K562 (cell line): ENCODE data around the gene MGRN1. TPM values are rescaled to one million over a fixed set of nuclear protein-coding genes. Genes with fewer than 3 reads are reported as not detected.

Experiments
- ATAC-seq: fragments of 200-7000 bp; cut with Tn5 transposase; 3 replicates; pipeline ENCODE4 v1.9.1; 2020; ENCODE audit warnings: moderate library complexity
- BruUV-seq: library from RNA; stranded (reverse); fragments of 400-500 nt; replicated peaks from 2 replicates; lab custom pipeline; 2021; lab: Mats Ljungman, UMichigan
- CTCF ChIA-PET: fragments of 300-600 bp; formaldehyde crosslinking; extraction: SDS; loops from one replicate; lab custom pipeline; 2021; ENCODE audit warnings: low intra/inter-chr PET ratio; lab: Yijun Ruan, JAX
- POLR2A ChIA-PET: fragments of 300-600, 350-650 bp; sonication (Branson Sonifier 250); formaldehyde crosslinking; extraction: SDS; loops from one replicate; lab custom pipeline; 2021; ENCODE audit warnings: antibody characterized with exemption, inconsistent platforms; lab: Yijun Ruan, JAX
- DNase-seq, 4 experiments: peaks; one replicate each; pipeline versions ENCODE4 v3.0.0 to v3.0.0-alpha.2; 2011 to 2018; ENCODE audit warnings: low spot score in 3 of 4, mixed read lengths in 3 of 4; ENCODE audit errors: extremely low read depth in 1 of 4
- FAIRE-seq: peaks from 2 replicates; lab custom pipeline; 2011; peaks lifted over from hg19 to GRCh38; lab: Jason Lieb, UNC
- H2AFZ ChIP-seq: 2 replicates; pipeline ENCODE4 v1.6.0; 2011; ENCODE audit warnings: low read depth, low read length, control low read depth, inconsistent platforms
- H3K27ac ChIP-seq: fragments of 200-600 bp; 3 replicates; pipeline ENCODE4 v1.8.0; 2011; ENCODE audit warnings: low read depth, mild to moderate bottlenecking, control low read depth, inconsistent platforms, low read length, moderate library complexity, mixed read lengths; ENCODE audit errors: extremely low read depth
- H3K27me3 ChIP-seq, 2 experiments: fragments of 300-600 bp in 1 of 2; 2 replicates in 1 of 2; 3 replicates in 1 of 2; pipeline versions ENCODE4 v1.6.0 to v1.8.0; 2011; ENCODE audit warnings: inconsistent platforms in 2 of 2, low read length in 2 of 2, mild to moderate bottlenecking in 1 of 2, mixed read lengths in 1 of 2, moderate library complexity in 1 of 2; ENCODE audit not compliant: control insufficient read depth in 2 of 2, insufficient read depth in 2 of 2
- H3K36me3 ChIP-seq: fragments of 300-600 bp; 3 replicates; pipeline ENCODE4 v1.8.0; 2011; ENCODE audit warnings: mild to moderate bottlenecking, low read length, inconsistent platforms; ENCODE audit not compliant: control insufficient read depth, insufficient read depth
- H3K4me1 ChIP-seq, 2 experiments: fragments of 200-600 bp in 1 of 2; replicated peaks in 1 of 2; 2 replicates in 1 of 2; 3 replicates in 1 of 2; pipeline versions ENCODE4 v1.5.1 to v1.8.0; 2011; ENCODE audit warnings: inconsistent platforms in 2 of 2, low read length in 2 of 2, mild to moderate bottlenecking in 1 of 2, mixed read lengths in 1 of 2, moderate library complexity in 1 of 2; ENCODE audit not compliant: control insufficient read depth in 2 of 2, insufficient read depth in 2 of 2
- H3K4me2 ChIP-seq: 2 replicates; pipeline ENCODE4 v1.6.1; 2011; ENCODE audit warnings: low read length, control low read depth, inconsistent platforms, mixed read lengths; ENCODE audit not compliant: insufficient read depth
- H3K4me3 ChIP-seq: fragments of 200-600 bp; sonication (generic), shearing (Covaris generic); 2 replicates; pipeline ENCODE4 v1.5.1; 2016; ENCODE audit warnings: control low read depth, inconsistent platforms
- H3K79me2 ChIP-seq: fragments of 200-600 bp; 3 replicates; pipeline ENCODE4 v1.8.0; 2011; ENCODE audit warnings: low read length, inconsistent platforms; ENCODE audit not compliant: control insufficient read depth, insufficient read depth
- H3K9ac ChIP-seq, 2 experiments: 2 replicates each; pipeline versions ENCODE4 v1.6.0 to v1.6.1; 2011; ENCODE audit warnings: low read depth in 2 of 2, low read length in 2 of 2, control low read depth in 1 of 2, inconsistent platforms in 1 of 2, mild to moderate bottlenecking in 1 of 2, mixed read lengths in 1 of 2; ENCODE audit not compliant: insufficient read depth in 1 of 2
- H3K9me1 ChIP-seq: one replicate; pipeline ENCODE4 v1.6.0; 2011; ENCODE audit warnings: inconsistent platforms, mild to moderate bottlenecking, low read length, moderate library complexity; ENCODE audit not compliant: control insufficient read depth, insufficient read depth
- H3K9me3 ChIP-seq: replicated peaks from 2 replicates; pipeline ENCODE4 v1.5.1; 2011; ENCODE audit warnings: low read depth, low read length, inconsistent platforms; ENCODE audit not compliant: control insufficient read depth, insufficient read depth
- H4K20me1 ChIP-seq: replicated peaks from 2 replicates; pipeline ENCODE4 v1.6.1; 2011; ENCODE audit warnings: low read length, inconsistent platforms, mixed read lengths; ENCODE audit not compliant: control insufficient read depth, insufficient read depth
- ARHGAP35 ChIP-seq: fragments of 450-650 bp; IDR thresholded peaks from 2 replicates; pipeline ENCODE4 v1.6.1; 2018; ENCODE audit not compliant: partially characterized antibody
- BRCA1 ChIP-seq, 2 experiments: fragments of 450-650 bp in 1 of 2; sonication (generic) in 1 of 2; formaldehyde crosslinking in 1 of 2; IDR thresholded peaks; 2 replicates each; pipeline versions ENCODE4 v1.5.0 to v1.6.1; 2017 to 2020; ENCODE audit warnings: mild to moderate bottlenecking in 1 of 2, missing genetic modification reagents in 1 of 2
- EHMT2 ChIP-seq: fragments of 450-650 bp; IDR thresholded peaks from 2 replicates; pipeline ENCODE4 v1.6.1; 2018; ENCODE audit warnings: antibody characterized with exemption
- HDAC1 ChIP-seq, 2 experiments: fragments of 450-650 bp; IDR thresholded peaks; 2 replicates each; pipeline ENCODE4 v1.6.1; 2016 to 2017; ENCODE audit warnings: inconsistent platforms in 1 of 2, mild to moderate bottlenecking in 1 of 2, moderate library complexity in 1 of 2
- HDAC3 ChIP-seq: fragments of 450-650 bp; IDR thresholded peaks from 2 replicates; pipeline ENCODE4 v1.6.1; 2018; ENCODE audit warnings: borderline replicate concordance, mild to moderate bottlenecking, moderate library complexity; ENCODE audit not compliant: partially characterized antibody
- HLTF ChIP-seq: fragments of 450-650 bp; IDR thresholded peaks from 2 replicates; pipeline ENCODE4 v1.6.1; 2016
- HNRNPUL1 ChIP-seq: fragments of 200-400 bp; formaldehyde crosslinking; IDR thresholded peaks from 2 replicates; pipeline ENCODE4 v1.6.1; 2017; ENCODE audit warnings: low read length
- LARP7 ChIP-seq: fragments of 450-650 bp; IDR thresholded peaks from 2 replicates; pipeline ENCODE4 v1.6.1; 2016
- MAFG ChIP-seq: fragments of 450-650 bp; conservative IDR thresholded peaks from 2 replicates; pipeline ENCODE4 v1.6.1; 2016; ENCODE audit warnings: missing genetic modification characterization, missing compliant biosample characterization
- MAFK ChIP-seq: IDR thresholded peaks from 2 replicates; pipeline ENCODE4 v1.6.1; 2011; ENCODE audit warnings: low read length, improper control_type of control experiment
- MCM2 ChIP-seq: fragments of 450-650 bp; IDR thresholded peaks from 2 replicates; pipeline ENCODE4 v1.6.1; 2017; ENCODE audit warnings: low read depth, mild to moderate bottlenecking
- PHF20 ChIP-seq: fragments of 450-650 bp; IDR thresholded peaks from 2 replicates; pipeline ENCODE4 v1.6.1; 2018; ENCODE audit not compliant: partially characterized antibody
- POLR3A ChIP-seq: IDR thresholded peaks from 2 replicates; pipeline ENCODE4 v1.6.1; 2011; ENCODE audit warnings: borderline replicate concordance, mild to moderate bottlenecking, moderate library complexity; ENCODE audit not compliant: insufficient read length, insufficient read depth; ENCODE audit errors: extremely low read depth
- SNRNP70 ChIP-seq: fragments of 200-400 bp; formaldehyde crosslinking; optimal IDR thresholded peaks from 2 replicates; pipeline ENCODE3; 2017; ENCODE audit warnings: low read depth, low read length
- TSC22D4 ChIP-seq: fragments of 450-650 bp; IDR thresholded peaks from 2 replicates; pipeline ENCODE4 v1.6.1; 2016; ENCODE audit warnings: missing genetic modification characterization, missing biosample characterization, control low read depth
- ZNF197 ChIP-seq: fragments of 200-800 bp; sonication (Bioruptor generic); IDR thresholded peaks from 2 replicates; pipeline ENCODE4 v1.6.1; 2016; ENCODE audit warnings: low read depth, missing genetic modification characterization, missing compliant biosample characterization
- ZNF311 ChIP-seq: fragments of 250-450 bp; sonication (Bioruptor Pico); IDR thresholded peaks from 2 replicates; pipeline ENCODE4 v1.4.0; 2020; ENCODE audit warnings: mild to moderate bottlenecking, moderate library complexity
- ZNF444 ChIP-seq: fragments of 250-450 bp; sonication (Bioruptor Pico); IDR thresholded peaks from 2 replicates; pipeline ENCODE4 v1.4.0; 2020; ENCODE audit warnings: mild to moderate bottlenecking, moderate library complexity
- ZNF707 ChIP-seq: fragments of 250-450 bp; sonication (Bioruptor Pico); conservative IDR thresholded peaks from 2 replicates; pipeline ENCODE4 v1.8.0; 2022; ENCODE audit warnings: inconsistent platforms, mild to moderate bottlenecking, moderate library complexity
- WGBS: fragments of 100-300 bp; shearing (Covaris generic); methylation state at CpG from one replicate; pipeline ENCODE4 v1.1.6; 2016; ENCODE audit warnings: low coverage, mixed read lengths; ENCODE audit not compliant: insufficient coverage; ENCODE audit errors: missing lambda C conversion rate; 5-methylcytosine and 5-hydroxymethylcytosine counted together
- in situ Hi-C: fragments of 300-500 bp; cut with MboI; formaldehyde crosslinking; loops from 4 replicates; pipeline ENCODE4 v1.15.0; 2018; ENCODE audit warnings: inconsistent platforms, mixed read lengths
- intact Hi-C: fragments of 100-400 bp; cut with micrococcal nuclease; formaldehyde crosslinking; loops from 2 replicates; pipeline ENCODE4 v1.14.2; 2022
- polyA plus RNA-seq, 8 experiments: library from polyadenylated mRNA; depleted of rRNA in 4 of 8; stranded (reverse) in 5 of 8; unstranded in 3 of 8; fragments of >200 nt; fragmentation: Nextera tagmentation in 2 of 8; fragmentation: Illumina TruSeq in 1 of 8; extraction: Ambion mirVana in 2 of 8; extraction: Trizol in 1 of 8; gene quantifications; 2 replicates each; pipeline versions ENCODE4 v1.2.1 to v1.2.3, GENCODE V29; 2011 to 2014; ENCODE audit warnings: inconsistent platforms in 1 of 8, missing spikeins in 1 of 8
- total RNA-seq, 7 experiments: library from RNA; depleted of rRNA in 6 of 7; stranded (reverse); fragments of >200 nt in 6 of 7; fragmentation: Illumina TruSeq in 2 of 7; extraction: Trizol in 2 of 7; gene quantifications; 2 replicates each; pipeline versions ENCODE4 v1.2.1 to v1.2.3, GENCODE V29; 2011 to 2021; ENCODE audit warnings: low replicate concordance in 1 of 7
- TF ChIP-seq, protein P1 (sequence below): fragments of 250-450 bp; sonication (Bioruptor Pico); IDR thresholded peaks from 2 replicates; pipeline ENCODE4 v1.8.0; 2022; ENCODE audit warnings: inconsistent platforms, mild to moderate bottlenecking, moderate library complexity, borderline replicate concordance

Gene MGRN1
- total and polyA plus RNA-seq, 9 of the 15 experiments (the other 6 are each of a cell fraction or from before 2014, with no cell fraction given) = 0.15 to 37.9 (median 6.0) TPM

DNA sequence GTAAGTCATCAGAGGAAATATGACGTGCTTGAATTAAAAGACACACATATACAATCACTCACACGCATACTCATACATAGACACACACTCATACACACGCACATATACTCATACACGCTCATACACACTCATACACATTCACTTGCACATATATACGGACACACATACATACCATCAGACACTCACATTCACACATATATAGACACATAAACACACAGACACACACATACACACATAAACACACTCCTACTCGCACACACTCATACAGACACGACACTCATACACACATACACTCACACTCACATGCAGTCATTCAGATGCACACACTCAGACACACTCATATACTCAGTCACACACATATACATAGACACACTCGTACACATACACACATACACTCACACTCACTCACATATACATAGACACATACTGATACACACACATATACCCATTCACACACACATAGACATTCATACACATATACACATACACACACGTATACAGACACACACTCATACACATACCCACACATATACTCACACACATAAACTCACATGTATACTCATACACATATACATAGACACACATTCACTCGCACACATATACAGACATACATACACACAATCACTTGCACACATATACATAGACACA, 43.8 kb downstream of the MGRN1 start:
- in situ Hi-C loops = no loop called here
- POLR2A ChIA-PET = no interaction called here
- TF ChIP-seq PHF20 (peak; percentile 23), ARHGAP35 (peak; percentile 7), HDAC1 (IDR thresholded peaks at IDR 0.05) (peak in 1 of 2 experiments; percentile 29; a peak in 1 of 4 replicates), MAFG (tag) (no peak), ZNF311 (no peak), ZNF197 (CRISPR knock-in tag) (no peak), LARP7 (0 out of 2 replicates have a peak, but pooled peaks have one; percentile 46), HLTF (no peak), TSC22D4 (tag) (peak; percentile 82; the same call in 1 of the 2 replicates), HNRNPUL1 (no peak), EHMT2 (no peak; the same call in 1 of the 2 replicates), HDAC3 (no peak), MAFK (no peak), SNRNP70 (no peak), ZNF707 (no peak), MCM2 (no peak), ZNF444 (CRISPR knock-in tag) (no peak), POLR3A (no peak), BRCA1 (IDR thresholded peaks at IDR 0.05) (no peak), BRCA1 (CRISPR knock-in tag; IDR thresholded peaks at IDR 0.05) (no peak)
- TF ChIP-seq, protein P1, sequence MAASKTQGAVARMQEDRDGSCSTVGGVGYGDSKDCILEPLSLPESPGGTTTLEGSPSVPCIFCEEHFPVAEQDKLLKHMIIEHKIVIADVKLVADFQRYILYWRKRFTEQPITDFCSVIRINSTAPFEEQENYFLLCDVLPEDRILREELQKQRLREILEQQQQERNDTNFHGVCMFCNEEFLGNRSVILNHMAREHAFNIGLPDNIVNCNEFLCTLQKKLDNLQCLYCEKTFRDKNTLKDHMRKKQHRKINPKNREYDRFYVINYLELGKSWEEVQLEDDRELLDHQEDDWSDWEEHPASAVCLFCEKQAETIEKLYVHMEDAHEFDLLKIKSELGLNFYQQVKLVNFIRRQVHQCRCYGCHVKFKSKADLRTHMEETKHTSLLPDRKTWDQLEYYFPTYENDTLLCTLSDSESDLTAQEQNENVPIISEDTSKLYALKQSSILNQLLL (CRISPR knock-in tag) = no peak

More for the DNA sequence above, 43.8 kb downstream of the MGRN1 start:
- Histone ChIP-seq H3K9me3 (no peaks in the 10 kb centered on the region), H3K9me1 (no peaks in the 10 kb centered on the region), H4K20me1 (no peaks in the 10 kb centered on the region; the same call in 1 of the 2 replicates), H3K79me2 (no peaks in the 10 kb centered on the region), H2AFZ (no peak overlapping the region), H3K27me3 (no peaks in the 10 kb centered on the region), H3K36me3 (peaks cover 65% of the 10 kb centered on the region), H3K4me1 (peaks cover 0 to 15% of the 10 kb centered on the region in 2 experiments; a peak in 2 of 5 replicates), H3K4me3 (no peak overlapping the region), H3K4me2 (no peak overlapping the region), H3K27ac (no peak overlapping the region), H3K9ac (no peak overlapping the region)
- CTCF ChIA-PET = no interaction called here
- no peak for DNase-seq
- WGBS = 95% methylated on average over 10 of the region's 10 CpGs
- intact Hi-C loops = no loop called here
- BruUV-seq = TSS peak; percentile 43
- peak; percentile 74 for FAIRE-seq
- ATAC-seq = no peak
